Endothelial cell of umbilical vein (primary cell): Measurements from ENCODE around the gene NECTIN2. TPM values are rescaled to one million over a fixed set of nuclear protein-coding genes. Genes with fewer than 3 reads are reported as not detected.
A peak's percentile ranks its signal among the peaks of the same experiment; 100 is the strongest.
"Not testable (repeated sequence)": the region's sequence is repeated elsewhere in the genome, so short reads cannot be mapped to it uniquely, and the experiment has no call there.

Experiments used
- BruUV-seq: library from RNA; stranded (reverse); fragments of 400-500 nt; replicated peaks from 2 replicates; lab custom pipeline; 2021; lab: Mats Ljungman, UMichigan
- CTCF ChIA-PET: fragments of 300-600, 350-600 bp; sonication (Branson Sonifier 250); formaldehyde crosslinking; loops from one replicate; lab custom pipeline; 2021; ENCODE audit warnings: antibody characterized with exemption, inconsistent platforms; lab: Charles Lee
- POLR2A ChIA-PET: fragments of 300-600, 350-600 bp; sonication (Branson Sonifier 250); formaldehyde crosslinking; loops from one replicate; lab custom pipeline; 2021; ENCODE audit warnings: antibody characterized with exemption, inconsistent platforms; lab: Charles Lee
- DNase-seq: peaks from one replicate; pipeline ENCODE4 v3.0.0-alpha.2; 2011; ENCODE audit warnings: low read depth, low spot score
- FAIRE-seq: peaks from 2 replicates; lab custom pipeline; 2011; peaks lifted over from hg19 to GRCh38; lab: Jason Lieb, UNC
- H2AFZ ChIP-seq: 2 replicates; pipeline ENCODE4 v1.6.0; 2012; ENCODE audit warnings: low read depth, low read length, control low read depth, inconsistent platforms
- H3K27ac ChIP-seq: 2 replicates; pipeline ENCODE4 v1.5.1; 2011; ENCODE audit warnings: low read depth, mild to moderate bottlenecking, control low read depth, low read length, moderate library complexity; ENCODE audit not compliant: insufficient read depth
- H3K27me3 ChIP-seq, 2 experiments: 2 replicates each; pipeline versions ENCODE4 v1.6.0 to v1.6.1; 2011; ENCODE audit warnings: low read length in 2 of 2, mixed read lengths in 1 of 2; ENCODE audit not compliant: control insufficient read depth in 2 of 2, insufficient read depth in 2 of 2
- H3K36me3 ChIP-seq, 2 experiments: 2 replicates in 1 of 2; 3 replicates in 1 of 2; pipeline ENCODE4 v1.5.1; 2011; ENCODE audit warnings: low read length in 2 of 2, mild to moderate bottlenecking in 1 of 2, moderate library complexity in 1 of 2; ENCODE audit not compliant: control insufficient read depth in 2 of 2, insufficient read depth in 2 of 2; ENCODE audit errors: extremely low read depth in 1 of 2
- H3K4me1 ChIP-seq: 3 replicates; pipeline ENCODE4 v1.5.1; 2011; ENCODE audit warnings: mild to moderate bottlenecking, low read length; ENCODE audit not compliant: control insufficient read depth, insufficient read depth; ENCODE audit errors: extremely low read depth
- H3K4me2 ChIP-seq: 2 replicates; pipeline ENCODE4 v1.6.1; 2011; ENCODE audit warnings: low read length, control low read depth, mixed read lengths; ENCODE audit not compliant: insufficient read depth
- H3K4me3 ChIP-seq, 3 experiments: fragments of 200-600 bp in 1 of 3; sonication (generic), shearing (Covaris generic) in 1 of 3; replicated peaks in 1 of 3; 2 replicates each; pipeline ENCODE4 v1.5.1; 2011 to 2016; ENCODE audit warnings: control low read depth in 3 of 3, low read length in 3 of 3, mild to moderate bottlenecking in 2 of 3, inconsistent platforms in 1 of 3, low read depth in 1 of 3, moderate library complexity in 1 of 3; ENCODE audit not compliant: insufficient read depth in 1 of 3
- H3K79me2 ChIP-seq: 2 replicates; pipeline ENCODE4 v1.6.0; 2012; ENCODE audit warnings: low read length, inconsistent platforms; ENCODE audit not compliant: control insufficient read depth, insufficient read depth
- H3K9ac ChIP-seq: replicated peaks from 2 replicates; pipeline ENCODE3; 2011; ENCODE audit warnings: low read length, control low read depth; ENCODE audit not compliant: insufficient read depth; ENCODE audit errors: extremely low read depth
- H3K9me1 ChIP-seq: replicated peaks from 3 replicates; pipeline ENCODE4 v1.6.0; 2011; ENCODE audit warnings: mild to moderate bottlenecking, low read length; ENCODE audit not compliant: control insufficient read depth, insufficient read depth; ENCODE audit errors: extremely low read depth
- H3K9me3 ChIP-seq: replicated peaks from 2 replicates; pipeline ENCODE4 v1.5.1; 2012; ENCODE audit warnings: low read length, inconsistent platforms; ENCODE audit not compliant: control insufficient read depth, insufficient read depth
- H4K20me1 ChIP-seq: replicated peaks from 2 replicates; pipeline ENCODE3; 2011; ENCODE audit warnings: mild to moderate bottlenecking, low read length; ENCODE audit not compliant: control insufficient read depth, insufficient read depth; ENCODE audit errors: extremely low read depth
- EZH2 ChIP-seq: IDR thresholded peaks from 2 replicates; pipeline ENCODE4 v1.6.1; 2012; ENCODE audit warnings: borderline replicate concordance, low read depth, mild to moderate bottlenecking, moderate library complexity, low read length, inconsistent platforms; ENCODE audit not compliant: severe bottlenecking
- FOS ChIP-seq: IDR thresholded peaks from 2 replicates; pipeline ENCODE4 v1.6.1; 2011; ENCODE audit warnings: mild to moderate bottlenecking, low read length, moderate library complexity, borderline replicate concordance; ENCODE audit not compliant: insufficient read depth
- GATA2 ChIP-seq: IDR thresholded peaks from 2 replicates; pipeline ENCODE4 v1.7.0; 2011; ENCODE audit warnings: low read depth, mild to moderate bottlenecking, moderate library complexity, mixed read lengths, low read length; ENCODE audit not compliant: insufficient read length, insufficient read depth
- JUN ChIP-seq: IDR thresholded peaks from 2 replicates; pipeline ENCODE4 v1.6.1; 2011; ENCODE audit warnings: borderline replicate concordance, low read depth; ENCODE audit not compliant: insufficient read length, insufficient read depth
- MYC ChIP-seq: IDR thresholded peaks from one replicate; pipeline ENCODE4 v1.6.1; 2011; ENCODE audit warnings: mild to moderate bottlenecking, low read depth, low read length
- POLR2A ChIP-seq: IDR thresholded peaks from 2 replicates; pipeline ENCODE4 v1.6.1; 2012; ENCODE audit warnings: low read depth, mild to moderate bottlenecking, control low read depth, low read length
- POLR2AphosphoS5 ChIP-seq: IDR thresholded peaks from 2 replicates; pipeline ENCODE4 v1.6.1; 2012; ENCODE audit warnings: low read depth, mild to moderate bottlenecking, control low read depth, low read length, moderate library complexity; ENCODE audit not compliant: insufficient read depth
- dilution Hi-C: fragments of 300-500 bp; cut with MboI; formaldehyde crosslinking; loops from one replicate; pipeline ENCODE4 v1.15.0; 2019; ENCODE audit warnings: low sequenced_read_pairs; ENCODE audit not compliant: extremely low pct_ligation_motif_present
- intact Hi-C: fragments of 100-400 bp; cut with micrococcal nuclease; formaldehyde crosslinking; loops from one replicate; pipeline ENCODE4 v1.10.0; 2022
- polyA plus RNA-seq, 4 experiments: library from polyadenylated mRNA; depleted of rRNA in 3 of 4; stranded (reverse) in 3 of 4; unstranded in 1 of 4; fragments of >200 nt; gene quantifications; 2 replicates each; pipeline versions ENCODE4 v1.2.1 to v1.2.3, GENCODE V29; 2011 to 2012; ENCODE audit warnings: missing spikeins in 1 of 4
- total RNA-seq: library from RNA; stranded (reverse); gene quantifications from 2 replicates; pipeline ENCODE4 v1.2.3, GENCODE V29; 2021
- TF ChIP-seq, protein P1 (sequence below): IDR thresholded peaks from 2 replicates; pipeline ENCODE4 v1.6.1; 2011; ENCODE audit not compliant: insufficient read depth, insufficient read length
- TF ChIP-seq, protein P2 (sequence below), 2 donors: IDR thresholded peaks; 1 replicate in 1 of 2; 2 replicates in 1 of 2; pipeline ENCODE4 v1.5.1; 2011; ENCODE audit warnings: low read length in 2 of 2, mild to moderate bottlenecking in 2 of 2, moderate library complexity in 2 of 2, control low read depth in 1 of 2, inconsistent platforms in 1 of 2, low read depth in 1 of 2; ENCODE audit not compliant: insufficient read depth in 1 of 2; ENCODE audit errors: extremely low read depth in 1 of 2

NECTIN2 gene
- total and polyA plus RNA-seq, 2 donors (not counting 3 experiments of a cell fraction or from before 2014, with no cell fraction given) = 211 to 238 TPM

DNA sequence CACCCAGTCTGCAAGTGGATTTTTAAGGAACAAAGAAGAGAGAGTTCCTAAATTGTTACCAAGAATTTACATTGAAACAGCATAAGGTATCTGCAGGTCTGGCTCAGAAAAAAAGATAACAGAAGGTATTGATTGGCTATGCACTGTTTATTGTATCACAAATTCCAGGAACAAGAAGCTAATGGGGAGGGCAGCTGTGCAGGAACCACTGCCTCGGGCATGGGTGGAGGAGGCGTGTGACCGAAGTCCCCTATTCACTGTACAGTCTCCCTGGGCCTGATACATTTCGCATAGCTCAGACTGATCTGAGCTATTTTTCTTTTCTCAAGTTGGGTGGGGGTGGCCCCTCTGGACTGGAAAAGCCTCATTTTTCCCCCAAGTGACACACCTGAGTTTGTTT is 11.7 kb downstream of the NECTIN2 start:
- TF ChIP-seq JUN (no peak), POLR2A (no peak), EZH2 (no peak), MYC (no peak), GATA2 (no peak), POLR2AphosphoS5 (no peak), FOS (no peak)
- TF ChIP-seq, protein P1, sequence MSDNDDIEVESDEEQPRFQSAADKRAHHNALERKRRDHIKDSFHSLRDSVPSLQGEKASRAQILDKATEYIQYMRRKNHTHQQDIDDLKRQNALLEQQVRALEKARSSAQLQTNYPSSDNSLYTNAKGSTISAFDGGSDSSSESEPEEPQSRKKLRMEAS = no peak
- TF ChIP-seq, protein P2, sequence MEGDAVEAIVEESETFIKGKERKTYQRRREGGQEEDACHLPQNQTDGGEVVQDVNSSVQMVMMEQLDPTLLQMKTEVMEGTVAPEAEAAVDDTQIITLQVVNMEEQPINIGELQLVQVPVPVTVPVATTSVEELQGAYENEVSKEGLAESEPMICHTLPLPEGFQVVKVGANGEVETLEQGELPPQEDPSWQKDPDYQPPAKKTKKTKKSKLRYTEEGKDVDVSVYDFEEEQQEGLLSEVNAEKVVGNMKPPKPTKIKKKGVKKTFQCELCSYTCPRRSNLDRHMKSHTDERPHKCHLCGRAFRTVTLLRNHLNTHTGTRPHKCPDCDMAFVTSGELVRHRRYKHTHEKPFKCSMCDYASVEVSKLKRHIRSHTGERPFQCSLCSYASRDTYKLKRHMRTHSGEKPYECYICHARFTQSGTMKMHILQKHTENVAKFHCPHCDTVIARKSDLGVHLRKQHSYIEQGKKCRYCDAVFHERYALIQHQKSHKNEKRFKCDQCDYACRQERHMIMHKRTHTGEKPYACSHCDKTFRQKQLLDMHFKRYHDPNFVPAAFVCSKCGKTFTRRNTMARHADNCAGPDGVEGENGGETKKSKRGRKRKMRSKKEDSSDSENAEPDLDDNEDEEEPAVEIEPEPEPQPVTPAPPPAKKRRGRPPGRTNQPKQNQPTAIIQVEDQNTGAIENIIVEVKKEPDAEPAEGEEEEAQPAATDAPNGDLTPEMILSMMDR (IDR thresholded peaks at IDR 0.05; ENCODE audit: extremely low read depth in 1 of 2, insufficient read depth in 1 of 2, low read depth in 1 of 2, low read length in 2 of 2) = no peak
- Histone ChIP-seq H3K27me3 (no peaks in the 10 kb centered on the region), H2AFZ (no peak overlapping the region), H3K4me1 (peaks cover 14% of the 10 kb centered on the region), H3K9me3 (no peaks in the 10 kb centered on the region), H4K20me1 (no peaks in the 10 kb centered on the region), H3K36me3 (peaks cover 0 to 8% of the 10 kb centered on the region in 2 experiments), H3K4me2 (no peak overlapping the region), H3K27ac (no peak overlapping the region), H3K4me3 (no peak overlapping the region), H3K79me2 (peaks cover 85% of the 10 kb centered on the region), H3K9me1 (no peaks in the 10 kb centered on the region), H3K9ac (no peak overlapping the region)
- ChIA-PET CTCF (interaction anchor here (1.0 to 1.6 kb wide), 2 partner anchors 10 to 13 kb away, joined by 3 read pairs; no protein-coding TSS in a partner anchor), POLR2A (no interaction called here)
- intact Hi-C loops (no loop called here), dilution Hi-C loops (no loop called here)
- FAIRE-seq (no peak), DNase-seq (no peak)
- no TSS peak for BruUV-seq

DNA sequence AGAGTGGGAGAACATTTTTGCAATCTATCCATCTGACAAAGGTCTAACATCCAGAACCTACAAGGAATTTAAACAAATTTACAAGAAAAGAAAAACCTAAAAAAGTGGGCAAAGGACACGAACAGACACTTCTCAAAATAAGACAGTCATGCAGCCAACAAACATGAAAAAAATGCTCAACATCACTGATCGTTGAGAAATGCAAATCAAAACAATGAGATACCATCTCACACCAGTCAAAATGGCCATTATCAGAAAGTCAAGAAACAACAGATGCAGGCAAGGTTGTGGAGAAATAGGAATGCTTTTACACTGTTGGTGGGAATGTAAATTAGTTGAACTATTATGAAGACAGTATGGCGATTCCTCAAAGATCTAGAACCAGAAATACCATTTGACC is 15.5 kb downstream of the NECTIN2 start:
- H3K9ac ChIP-seq, dilution Hi-C loops, H3K4me3 ChIP-seq, H3K27ac ChIP-seq, H2AFZ ChIP-seq, H3K4me1 ChIP-seq, CTCF ChIA-PET, intact Hi-C loops, BruUV-seq, H3K27me3 ChIP-seq, H3K9me1 ChIP-seq, H4K20me1 ChIP-seq, H3K4me2 ChIP-seq, H3K9me3 ChIP-seq, POLR2A ChIA-PET, DNase-seq: not testable (repeated sequence)
- FAIRE-seq = peak; percentile 31
- H3K36me3 ChIP-seq = peaks cover 4 to 15% of the 10 kb centered on the region in 2 experiments
- H3K79me2 ChIP-seq = peaks cover 69% of the 10 kb centered on the region
